ENCODE measurements around the gene FHL2.

Gene FHL2

GRCh38 chr2:105409717-105410116 is 10.9 kb upstream of the FHL2 start:
- ChIA-PET POLR2A (interaction anchor here (2.0 kb wide), 1 partner anchor 11 kb away, joined by 6 read pairs; the partner anchor contains the start of gene FHL2), CTCF (no interaction called here)
- DNase-seq (ENCODE audit: extremely low spot score): no peak
- no peak for TF ChIP-seq SP1 (IDR thresholded peaks at IDR 0.05)
- TF ChIP-seq L3MBTL2 (conservative IDR thresholded peaks at IDR 0.05): no peak
- TF ChIP-seq FOXK2 (IDR thresholded peaks at IDR 0.05): no peak
- no peak for TF ChIP-seq SUZ12 (IDR thresholded peaks at IDR 0.05)
- no peak for TF ChIP-seq FOXA1 (IDR thresholded peaks at IDR 0.05)
- TF ChIP-seq NFRKB (IDR thresholded peaks at IDR 0.05): no peak
- no peak for TF ChIP-seq TARDBP (IDR thresholded peaks at IDR 0.05)
- TF ChIP-seq PKNOX1 (IDR thresholded peaks at IDR 0.05): no peak
- TF ChIP-seq FOXM1 (IDR thresholded peaks at IDR 0.05; ENCODE audit: borderline replicate concordance): no peak
- no peak for TF ChIP-seq ELF4 (IDR thresholded peaks at IDR 0.05)
- no peak for TF ChIP-seq ARNT (IDR thresholded peaks at IDR 0.05)
- no peak for TF ChIP-seq HDGF (IDR thresholded peaks at IDR 0.05; ENCODE audit: borderline replicate concordance)
- no peak for TF ChIP-seq ZNF384 (IDR thresholded peaks at IDR 0.05)
- no peak for TF ChIP-seq LEF1 (IDR thresholded peaks at IDR 0.05; ENCODE audit: borderline replicate concordance)
- TF ChIP-seq BHLHE40 (IDR thresholded peaks at IDR 0.05; ENCODE audit: borderline replicate concordance): no peak
- TF ChIP-seq CTBP1 (IDR thresholded peaks at IDR 0.05; ENCODE audit: borderline replicate concordance): no peak

GRCh38 chr2:105407946-105408743 is 9.3 kb upstream of the FHL2 start:
- TF ChIP-seq HDGF (IDR thresholded peaks at IDR 0.05; ENCODE audit: borderline replicate concordance) (no peak), TARDBP (IDR thresholded peaks at IDR 0.05) (no peak), NFRKB (IDR thresholded peaks at IDR 0.05) (no peak), ZNF384 (IDR thresholded peaks at IDR 0.05) (no peak), BHLHE40 (IDR thresholded peaks at IDR 0.05; ENCODE audit: borderline replicate concordance) (no peak), SP1 (IDR thresholded peaks at IDR 0.05) (no peak), ARNT (IDR thresholded peaks at IDR 0.05) (no peak), PKNOX1 (IDR thresholded peaks at IDR 0.05) (no peak), CTBP1 (IDR thresholded peaks at IDR 0.05; ENCODE audit: borderline replicate concordance) (no peak), ELF4 (IDR thresholded peaks at IDR 0.05) (no peak), FOXK2 (IDR thresholded peaks at IDR 0.05) (no peak), FOXA1 (IDR thresholded peaks at IDR 0.05) (no peak), FOXM1 (IDR thresholded peaks at IDR 0.05; ENCODE audit: borderline replicate concordance) (no peak), SUZ12 (IDR thresholded peaks at IDR 0.05) (no peak), LEF1 (IDR thresholded peaks at IDR 0.05; ENCODE audit: borderline replicate concordance) (no peak)
- no peak for DNase-seq (ENCODE audit: extremely low spot score)
- POLR2A ChIA-PET: interaction anchor here (1.8 kb wide), 1 partner anchor 10 kb away, joined by 6 read pairs; the partner anchor contains the start of gene FHL2
- CTCF ChIA-PET: interaction anchor here (1.0 kb wide), 1 partner anchor 8 kb away, joined by 3 read pairs; no protein-coding TSS in a partner anchor

GRCh38 chr2:105406221-105406620 is 7.4 kb upstream of the FHL2 start:
- DNase-seq (ENCODE audit: extremely low spot score): no peak
- no peak for TF ChIP-seq SP1 (IDR thresholded peaks at IDR 0.05)
- no peak for TF ChIP-seq FOXM1 (IDR thresholded peaks at IDR 0.05; ENCODE audit: borderline replicate concordance)
- CTCF ChIA-PET: no interaction called here
- POLR2A ChIA-PET: interaction anchor here (1.8 kb wide), 1 partner anchor 8 kb away, joined by 6 read pairs; the partner anchor contains the start of gene FHL2

- no peak for TF ChIP-seq ARNT (IDR thresholded peaks at IDR 0.05)
- no peak for TF ChIP-seq FOXK2 (IDR thresholded peaks at IDR 0.05)
- TF ChIP-seq SP1 (IDR thresholded peaks at IDR 0.05): no peak
- TF ChIP-seq L3MBTL2 (conservative IDR thresholded peaks at IDR 0.05): no peak
- no peak for TF ChIP-seq BHLHE40 (IDR thresholded peaks at IDR 0.05; ENCODE audit: borderline replicate concordance)
- TF ChIP-seq HDGF (IDR thresholded peaks at IDR 0.05; ENCODE audit: borderline replicate concordance): no peak
- TF ChIP-seq NFRKB (IDR thresholded peaks at IDR 0.05): no peak
- no peak for TF ChIP-seq PKNOX1 (IDR thresholded peaks at IDR 0.05)
- no peak for TF ChIP-seq SUZ12 (IDR thresholded peaks at IDR 0.05)
- TF ChIP-seq ZNF384 (IDR thresholded peaks at IDR 0.05): no peak
- TF ChIP-seq ELF4 (IDR thresholded peaks at IDR 0.05): no peak
- TF ChIP-seq TARDBP (IDR thresholded peaks at IDR 0.05): no peak
- TF ChIP-seq CTBP1 (IDR thresholded peaks at IDR 0.05; ENCODE audit: borderline replicate concordance): no peak
- no peak for TF ChIP-seq FOXA1 (IDR thresholded peaks at IDR 0.05)
- POLR2A ChIA-PET: no interaction called here
- DNase-seq (ENCODE audit: extremely low spot score): no peak
- CTCF ChIA-PET: no interaction called here
Measured at GRCh38 chr2:105405291-105405690, 6.4 kb upstream of the FHL2 start.

GRCh38 chr2:105404736-105405135 is 5.9 kb upstream of the FHL2 start:
- TF ChIP-seq L3MBTL2 (conservative IDR thresholded peaks at IDR 0.05): no peak
- no peak for TF ChIP-seq SUZ12 (IDR thresholded peaks at IDR 0.05)
- TF ChIP-seq LEF1 (IDR thresholded peaks at IDR 0.05; ENCODE audit: borderline replicate concordance): no peak
- no peak for TF ChIP-seq BHLHE40 (IDR thresholded peaks at IDR 0.05; ENCODE audit: borderline replicate concordance)
- no peak for TF ChIP-seq NFRKB (IDR thresholded peaks at IDR 0.05)
- ChIA-PET POLR2A (no interaction called here), CTCF (interaction anchor here (1.0 to 2.0 kb wide), 4 partner anchors 9 to 33 kb away, joined by 3 to 10 read pairs (median 7); no protein-coding TSS in a partner anchor)
- no peak for DNase-seq (ENCODE audit: extremely low spot score)
